HepG2 (cell line): ENCODE data around the gene ATP7B. TPM values are rescaled to one million over a fixed set of nuclear protein-coding genes. Genes with fewer than 3 reads are reported as not detected.

ENCODE experiments used
- CEBPZ ChIP-seq: IDR thresholded peaks from 2 replicates; pipeline ENCODE4 v1.6.1; 2012; ENCODE audit warnings: low read length, improper control_type of control experiment
- E2F2 ChIP-seq: sonication (generic); formaldehyde crosslinking; IDR thresholded peaks from 2 replicates; pipeline ENCODE4 v1.4.0; 2020; ENCODE audit warnings: missing genetic modification reagents, borderline replicate concordance
- IKZF1 ChIP-seq: fragments of 450-650 bp; IDR thresholded peaks from 2 replicates; pipeline ENCODE4 v1.7.1; 2016
- NFATC3 ChIP-seq: sonication (generic); formaldehyde crosslinking; IDR thresholded peaks from 2 replicates; pipeline ENCODE4 v1.5.1; 2020; ENCODE audit warnings: mild to moderate bottlenecking, missing genetic modification reagents
- NKX3-1 ChIP-seq: sonication (generic); formaldehyde crosslinking; IDR thresholded peaks from 2 replicates; pipeline ENCODE4 v1.5.0; 2020; ENCODE audit warnings: missing genetic modification reagents
- PATZ1 ChIP-seq: sonication (generic); formaldehyde crosslinking; IDR thresholded peaks from 2 replicates; pipeline ENCODE4 v1.4.0; 2020; ENCODE audit warnings: missing genetic modification reagents
- PHF8 ChIP-seq: sonication (generic); formaldehyde crosslinking; IDR thresholded peaks from 2 replicates; pipeline ENCODE4 v1.5.0; 2020; ENCODE audit warnings: missing genetic modification reagents
- SCMH1 ChIP-seq: sonication (generic); formaldehyde crosslinking; IDR thresholded peaks from 2 replicates; pipeline ENCODE4 v1.9.0; 2021; ENCODE audit warnings: missing genetic modification reagents, mild to moderate bottlenecking, borderline replicate concordance
- SP4 ChIP-seq: sonication (generic); formaldehyde crosslinking; IDR thresholded peaks from 2 replicates; pipeline ENCODE4 v1.8.1; 2023; ENCODE audit warnings: mild to moderate bottlenecking, missing genetic modification reagents
- SRSF9 ChIP-seq: fragments of 200-400 bp; formaldehyde crosslinking; IDR thresholded peaks from 2 replicates; pipeline ENCODE4 v1.6.1; 2018; ENCODE audit warnings: borderline replicate concordance, mild to moderate bottlenecking, low read depth, low read length; ENCODE audit not compliant: insufficient read depth, poor library complexity, severe bottlenecking
- SUZ12 ChIP-seq: fragments of 150-350 bp; IDR thresholded peaks from 2 replicates; pipeline ENCODE4 v1.6.1; 2014; ENCODE audit warnings: low read depth, low read length
- TFAP4 ChIP-seq: sonication (generic); IDR thresholded peaks from 2 replicates; pipeline ENCODE4 v1.6.1; 2016; ENCODE audit warnings: low read depth, borderline replicate concordance
- TOPORS ChIP-seq: sonication (generic); formaldehyde crosslinking; IDR thresholded peaks from 2 replicates; pipeline ENCODE4 v1.8.0; 2023; ENCODE audit warnings: mild to moderate bottlenecking, missing genetic modification reagents
- ZNF383 ChIP-seq: sonication (generic); formaldehyde crosslinking; IDR thresholded peaks from 2 replicates; pipeline ENCODE4 v1.4.0; 2020; ENCODE audit warnings: missing genetic modification reagents, mild to moderate bottlenecking, borderline replicate concordance
- ZNF552 ChIP-seq: sonication (generic); formaldehyde crosslinking; IDR thresholded peaks from 2 replicates; pipeline ENCODE4 v1.9.0; 2022; ENCODE audit warnings: missing genetic modification reagents, mild to moderate bottlenecking, borderline replicate concordance
- ZNF574 ChIP-seq: sonication (generic); formaldehyde crosslinking; IDR thresholded peaks from 2 replicates; pipeline ENCODE4 v1.4.0; 2020; ENCODE audit warnings: missing genetic modification reagents
- polyA plus RNA-seq, 8 experiments: library from polyadenylated mRNA; depleted of rRNA in 3 of 8; stranded (reverse) in 7 of 8; unstranded in 1 of 8; fragments of >200 nt; fragmentation: Illumina TruSeq in 4 of 8; extraction: Trizol in 4 of 8; gene quantifications; 2 replicates each; pipeline versions ENCODE4 v1.2.1 to v1.2.3, GENCODE V29; 2011 to 2016; ENCODE audit warnings: low read depth in 4 of 8, missing spikeins in 1 of 8, mixed read lengths in 1 of 8; ENCODE audit not compliant: insufficient read depth in 1 of 8
- total RNA-seq, 5 experiments: library from RNA; depleted of rRNA; stranded (reverse); fragments of >200 nt; fragmentation: Illumina TruSeq; extraction: Trizol; gene quantifications; 2 replicates each; pipeline ENCODE4 v1.2.3, GENCODE V29; 2016; ENCODE audit warnings: low read depth in 1 of 5

The ATP7B gene
- total and polyA plus RNA-seq, 2 of the 13 experiments (the other 11 are each of a cell fraction or from before 2014, with no cell fraction given): 31.8 to 57.4 TPM

GRCh38 chr13:52011632-52012511 lies 622 bp upstream of the ATP7B start, which contains the start of gene ALG11 (continued):
- TF ChIP-seq CEBPZ (no peak), PHF8 (CRISPR knock-in tag) (peak; percentile 87), SP4 (CRISPR knock-in tag) (peak; percentile 99), ZNF383 (CRISPR knock-in tag) (no peak; the same call in 1 of the 2 replicates), SUZ12 (no peak), NKX3-1 (CRISPR knock-in tag) (no peak; the same call in 1 of the 2 replicates), PATZ1 (peak; percentile 99), ZNF552 (CRISPR knock-in tag) (peak; percentile 94), ZNF574 (peak; percentile 83), IKZF1 (no peak), E2F2 (CRISPR knock-in tag) (no peak), SRSF9 (no peak), TOPORS (CRISPR knock-in tag) (peak; percentile 77; the same call in 1 of the 2 replicates), TFAP4 (peak; percentile 52; the same call in 1 of the 2 replicates), NFATC3 (CRISPR knock-in tag) (no peak), SCMH1 (CRISPR knock-in tag) (no peak)
